ENCODE results near the gene IL11.

- TF ChIP-seq, protein P1, sequence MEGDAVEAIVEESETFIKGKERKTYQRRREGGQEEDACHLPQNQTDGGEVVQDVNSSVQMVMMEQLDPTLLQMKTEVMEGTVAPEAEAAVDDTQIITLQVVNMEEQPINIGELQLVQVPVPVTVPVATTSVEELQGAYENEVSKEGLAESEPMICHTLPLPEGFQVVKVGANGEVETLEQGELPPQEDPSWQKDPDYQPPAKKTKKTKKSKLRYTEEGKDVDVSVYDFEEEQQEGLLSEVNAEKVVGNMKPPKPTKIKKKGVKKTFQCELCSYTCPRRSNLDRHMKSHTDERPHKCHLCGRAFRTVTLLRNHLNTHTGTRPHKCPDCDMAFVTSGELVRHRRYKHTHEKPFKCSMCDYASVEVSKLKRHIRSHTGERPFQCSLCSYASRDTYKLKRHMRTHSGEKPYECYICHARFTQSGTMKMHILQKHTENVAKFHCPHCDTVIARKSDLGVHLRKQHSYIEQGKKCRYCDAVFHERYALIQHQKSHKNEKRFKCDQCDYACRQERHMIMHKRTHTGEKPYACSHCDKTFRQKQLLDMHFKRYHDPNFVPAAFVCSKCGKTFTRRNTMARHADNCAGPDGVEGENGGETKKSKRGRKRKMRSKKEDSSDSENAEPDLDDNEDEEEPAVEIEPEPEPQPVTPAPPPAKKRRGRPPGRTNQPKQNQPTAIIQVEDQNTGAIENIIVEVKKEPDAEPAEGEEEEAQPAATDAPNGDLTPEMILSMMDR (IDR thresholded peaks at IDR 0.05; ENCODE audit: insufficient read depth, low read depth, low read length): no peak
- TF ChIP-seq EZH2 (IDR thresholded peaks at IDR 0.05; ENCODE audit: insufficient read depth, low read length): no peak
These were observed 22.7 kb downstream of the IL11 start for GRCh38 chr19:55347442-55348009.
